SU-DHL-6 (cell line): Measurements from ENCODE around the gene TSPAN18.

Source experiments
- H2AFZ ChIP-seq: fragments of 200-600 bp; sonication (generic); 2 replicates; pipeline ENCODE4 v1.6.1; 2014; ENCODE audit warnings: low read depth, mild to moderate bottlenecking, moderate library complexity, mixed read lengths, antibody characterized with exemption, low read length; ENCODE audit not compliant: severe bottlenecking
- H3F3A ChIP-seq: fragments of 200-600 bp; shearing (Covaris generic); 2 replicates; pipeline ENCODE4 v1.6.0; 2016; ENCODE audit warnings: antibody characterized with exemption, mild to moderate bottlenecking; ENCODE audit not compliant: insufficient read depth
- H3K27ac ChIP-seq: fragments of 200-600 bp; sonication (generic); 2 replicates; pipeline ENCODE4 v1.5.1; 2016; ENCODE audit warnings: low read depth, mild to moderate bottlenecking, low read length, moderate library complexity, mixed read lengths
- H3K27me3 ChIP-seq: fragments of 200-600 bp; sonication (generic), shearing (Covaris generic); 2 replicates; pipeline ENCODE4 v1.6.0; 2014; ENCODE audit warnings: mild to moderate bottlenecking, low read length
- H3K36me3 ChIP-seq: fragments of 200-600 bp; sonication (generic); 2 replicates; pipeline ENCODE4 v1.6.1; 2014; ENCODE audit warnings: mild to moderate bottlenecking, low read length, mixed read lengths
- H3K4me2 ChIP-seq: fragments of 300-600, 200-600 bp; shearing (Covaris generic), sonication (generic); 2 replicates; pipeline ENCODE4 v1.6.0; 2014; ENCODE audit warnings: low read length, low read depth, mild to moderate bottlenecking; ENCODE audit not compliant: poor library complexity, severe bottlenecking
- H3K4me3 ChIP-seq: fragments of 200-600 bp; sonication (generic); 2 replicates; pipeline ENCODE4 v1.5.1; 2014; ENCODE audit warnings: antibody characterized with exemption, low read length, mild to moderate bottlenecking, mixed read lengths; ENCODE audit not compliant: insufficient read depth, poor library complexity, severe bottlenecking
- H3K79me2 ChIP-seq: fragments of 200-600 bp; sonication (generic); 2 replicates; pipeline ENCODE4 v1.6.1; 2014; ENCODE audit warnings: mild to moderate bottlenecking, low read length, moderate library complexity; ENCODE audit not compliant: insufficient read depth
- H3K9ac ChIP-seq: fragments of 200-600 bp; sonication (generic); 2 replicates; pipeline ENCODE4 v1.7.0; 2014; ENCODE audit warnings: mild to moderate bottlenecking, low read length
- H3K9me2 ChIP-seq: fragments of 200-600 bp; sonication (generic); replicated peaks from 2 replicates; pipeline ENCODE4 v1.6.1; 2014; ENCODE audit warnings: low read length; ENCODE audit not compliant: insufficient read depth
- H3K9me3 ChIP-seq: fragments of 200-600 bp; sonication (generic); 2 replicates; pipeline ENCODE4 v1.6.1; 2014; ENCODE audit warnings: low read length, mixed read lengths; ENCODE audit not compliant: insufficient read depth
- H4K20me1 ChIP-seq: fragments of 200-600 bp; sonication (generic); 2 replicates; pipeline ENCODE4 v1.6.1; 2014; ENCODE audit warnings: low read depth, mild to moderate bottlenecking, antibody characterized with exemption, low read length, moderate library complexity, mixed read lengths
- EZH2phosphoT487 ChIP-seq: fragments of 200-600 bp; sonication (generic), shearing (Covaris generic); conservative IDR thresholded peaks from 2 replicates; pipeline ENCODE4 v1.6.1; 2018; ENCODE audit warnings: mild to moderate bottlenecking, antibody characterized with exemption, low read length, moderate library complexity, mixed read lengths
- TF ChIP-seq, protein P1 (sequence below): fragments of 200-600 bp; sonication (generic); IDR thresholded peaks from one replicate; pipeline ENCODE4 v1.5.1; 2017; ENCODE audit warnings: antibody characterized with exemption, mild to moderate bottlenecking, low read length, moderate library complexity; ENCODE audit not compliant: insufficient read depth, poor library complexity, severe bottlenecking

The TSPAN18 gene

GRCh38 chr11:44853666-44854065 is 126.9 kb downstream of the TSPAN18 start:
- Histone ChIP-seq H3K9me2 (no peaks in the 10 kb centered on the region), H3K9ac (no peak overlapping the region), H3K79me2 (no peaks in the 10 kb centered on the region), H3K36me3 (no peaks in the 10 kb centered on the region), H3K4me3 (no peak overlapping the region), H3K27me3 (no peaks in the 10 kb centered on the region), H4K20me1 (no peaks in the 10 kb centered on the region), H3K27ac (no peak overlapping the region), H3F3A (no peaks in the 10 kb centered on the region), H2AFZ (no peak overlapping the region), H3K9me3 (no peaks in the 10 kb centered on the region), H3K4me2 (no peak overlapping the region)
- TF ChIP-seq, protein P1, sequence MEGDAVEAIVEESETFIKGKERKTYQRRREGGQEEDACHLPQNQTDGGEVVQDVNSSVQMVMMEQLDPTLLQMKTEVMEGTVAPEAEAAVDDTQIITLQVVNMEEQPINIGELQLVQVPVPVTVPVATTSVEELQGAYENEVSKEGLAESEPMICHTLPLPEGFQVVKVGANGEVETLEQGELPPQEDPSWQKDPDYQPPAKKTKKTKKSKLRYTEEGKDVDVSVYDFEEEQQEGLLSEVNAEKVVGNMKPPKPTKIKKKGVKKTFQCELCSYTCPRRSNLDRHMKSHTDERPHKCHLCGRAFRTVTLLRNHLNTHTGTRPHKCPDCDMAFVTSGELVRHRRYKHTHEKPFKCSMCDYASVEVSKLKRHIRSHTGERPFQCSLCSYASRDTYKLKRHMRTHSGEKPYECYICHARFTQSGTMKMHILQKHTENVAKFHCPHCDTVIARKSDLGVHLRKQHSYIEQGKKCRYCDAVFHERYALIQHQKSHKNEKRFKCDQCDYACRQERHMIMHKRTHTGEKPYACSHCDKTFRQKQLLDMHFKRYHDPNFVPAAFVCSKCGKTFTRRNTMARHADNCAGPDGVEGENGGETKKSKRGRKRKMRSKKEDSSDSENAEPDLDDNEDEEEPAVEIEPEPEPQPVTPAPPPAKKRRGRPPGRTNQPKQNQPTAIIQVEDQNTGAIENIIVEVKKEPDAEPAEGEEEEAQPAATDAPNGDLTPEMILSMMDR, result no peak
- no peak for TF ChIP-seq EZH2phosphoT487

- no peak overlapping the region for H3K4me3 ChIP-seq
- no peaks in the 10 kb centered on the region for H3K9me3 ChIP-seq
- H4K20me1 ChIP-seq, result no peaks in the 10 kb centered on the region
- H3K9ac ChIP-seq, result no peak overlapping the region
- no peak overlapping the region for H3K27ac ChIP-seq
- no peaks in the 10 kb centered on the region for H3K79me2 ChIP-seq
- no peaks in the 10 kb centered on the region for H3F3A ChIP-seq
- no peak for TF ChIP-seq EZH2phosphoT487
- TF ChIP-seq, protein P1, result no peak
- H3K27me3 ChIP-seq, result no peaks in the 10 kb centered on the region
- H2AFZ ChIP-seq, result no peak overlapping the region
- no peaks in the 10 kb centered on the region for H3K36me3 ChIP-seq
- H3K9me2 ChIP-seq, result no peaks in the 10 kb centered on the region
- H3K4me2 ChIP-seq, result no peak overlapping the region
Measured at GRCh38 chr11:44854086-44854485, 127.3 kb downstream of the TSPAN18 start.

- Histone ChIP-seq H3K4me2 (no peak overlapping the region), H3K27ac (no peak overlapping the region), H2AFZ (no peak overlapping the region), H3K27me3 (no peaks in the 10 kb centered on the region), H3K9ac (no peak overlapping the region), H3K9me3 (no peaks in the 10 kb centered on the region), H3K9me2 (no peaks in the 10 kb centered on the region), H3K36me3 (no peaks in the 10 kb centered on the region), H3K79me2 (no peaks in the 10 kb centered on the region), H3K4me3 (no peak overlapping the region), H4K20me1 (no peaks in the 10 kb centered on the region), H3F3A (no peaks in the 10 kb centered on the region)
- no peak for TF ChIP-seq EZH2phosphoT487
- TF ChIP-seq, protein P1, result no peak
Measured at GRCh38 chr11:44854741-44855492, 128.2 kb downstream of the TSPAN18 start.
